IMR-90 (cell line): Measurements from ENCODE around the gene DIP2C. TPM values are rescaled to one million over a fixed set of nuclear protein-coding genes. Genes with fewer than 3 reads are reported as not detected.

ENCODE experiments used
- ATAC-seq: fragments of 200-7000 bp; cut with Tn5 transposase; 2 replicates; pipeline ENCODE4 v1.9.1; 2020; ENCODE audit warnings: low read depth, mild to moderate bottlenecking, moderate library complexity
- BruUV-seq: library from RNA; stranded (reverse); fragments of 400-500 nt; replicated peaks from 2 replicates; lab custom pipeline; 2021; lab: Mats Ljungman, UMichigan
- CTCF ChIA-PET: fragments of 300-600 bp; formaldehyde crosslinking; extraction: SDS; loops from one replicate; lab custom pipeline; 2021; ENCODE audit warnings: antibody characterized with exemption; lab: Yijun Ruan, JAX
- POLR2A ChIA-PET: fragments of 300-600 bp; sonication (Branson Sonifier 250); formaldehyde crosslinking; loops from one replicate; lab custom pipeline; 2022; ENCODE audit warnings: antibody characterized with exemption; ENCODE audit not compliant: unreplicated experiment; lab: Charles Lee
- DNase-seq: peaks from one replicate; pipeline ENCODE4 v3.0.0; 2013
- H2AFZ ChIP-seq: replicated peaks from 2 replicates; pipeline ENCODE3; 2013; ENCODE audit warnings: low read length, mild to moderate bottlenecking; ENCODE audit not compliant: poor library complexity
- H2AK5ac ChIP-seq: 2 replicates; pipeline ENCODE4 v1.6.1; 2013; ENCODE audit warnings: low read depth, low read length, inconsistent platforms
- H2AK9ac ChIP-seq: replicated peaks from 2 replicates; pipeline ENCODE3; 2013; ENCODE audit warnings: mild to moderate bottlenecking, low read depth, low read length, moderate library complexity; ENCODE audit not compliant: poor library complexity
- H2BK120ac ChIP-seq: 2 replicates; pipeline ENCODE4 v1.6.1; 2013; ENCODE audit warnings: low read depth, low read length, inconsistent platforms
- H2BK15ac ChIP-seq: 3 replicates; pipeline ENCODE4 v1.6.1; 2013; ENCODE audit warnings: low read depth, low read length, inconsistent platforms
- H2BK20ac ChIP-seq: 2 replicates; pipeline ENCODE4 v1.6.1; 2013; ENCODE audit warnings: low read depth, mild to moderate bottlenecking, inconsistent platforms, low read length, moderate library complexity
- H2BK5ac ChIP-seq: 2 replicates; pipeline ENCODE4 v1.6.1; 2013; ENCODE audit warnings: mild to moderate bottlenecking, low read depth, low read length, inconsistent platforms; ENCODE audit not compliant: poor library complexity, severe bottlenecking
- H3K14ac ChIP-seq: replicated peaks from 2 replicates; pipeline ENCODE4 v1.6.1; 2013; ENCODE audit warnings: low read depth, low read length, inconsistent platforms
- H3K18ac ChIP-seq: 2 replicates; pipeline ENCODE4 v1.6.1; 2013; ENCODE audit warnings: low read depth, low read length, control low read depth
- H3K23ac ChIP-seq: 2 replicates; pipeline ENCODE4 v1.6.1; 2013; ENCODE audit warnings: low read depth, low read length, inconsistent platforms
- H3K27ac ChIP-seq: 2 replicates; pipeline ENCODE4 v1.5.1; 2013; ENCODE audit warnings: mild to moderate bottlenecking, control low read depth, low read length; ENCODE audit not compliant: insufficient read depth
- H3K27me3 ChIP-seq: 2 replicates; pipeline ENCODE4 v1.6.1; 2013; ENCODE audit warnings: low read length; ENCODE audit not compliant: control insufficient read depth, insufficient read depth
- H3K36me3 ChIP-seq: 2 replicates; pipeline ENCODE4 v1.6.1; 2013; ENCODE audit warnings: low read length, mixed read lengths; ENCODE audit not compliant: control insufficient read depth, insufficient read depth
- H3K4ac ChIP-seq: 2 replicates; pipeline ENCODE4 v1.6.1; 2013; ENCODE audit warnings: low read depth, low read length, inconsistent platforms
- H3K4me1 ChIP-seq: 2 replicates; pipeline ENCODE4 v1.6.1; 2013; ENCODE audit warnings: low read length, mixed read lengths; ENCODE audit not compliant: control insufficient read depth, insufficient read depth
- H3K4me2 ChIP-seq: 2 replicates; pipeline ENCODE4 v1.6.1; 2013; ENCODE audit warnings: low read depth, mild to moderate bottlenecking, control low read depth, low read length, moderate library complexity
- H3K4me3 ChIP-seq: 2 replicates; pipeline ENCODE4 v1.5.1; 2013; ENCODE audit warnings: low read depth, mild to moderate bottlenecking, control low read depth, low read length, moderate library complexity; ENCODE audit not compliant: insufficient read depth
- H3K56ac ChIP-seq: 2 replicates; pipeline ENCODE4 v1.6.1; 2013; ENCODE audit warnings: low read length, inconsistent platforms; ENCODE audit not compliant: insufficient read depth; ENCODE audit errors: extremely low read depth
- H3K79me1 ChIP-seq, 2 experiments: 2 replicates each; pipeline ENCODE4 v1.6.1; 2013; ENCODE audit warnings: low read length in 2 of 2, inconsistent platforms in 1 of 2, low read depth in 1 of 2
- H3K9ac ChIP-seq: 2 replicates; pipeline ENCODE4 v1.6.1; 2013; ENCODE audit warnings: low read depth, low read length, control low read depth
- H3K9me1 ChIP-seq: 2 replicates; pipeline ENCODE4 v1.6.1; 2013; ENCODE audit warnings: low read length, inconsistent platforms; ENCODE audit not compliant: insufficient read depth
- H3K9me3 ChIP-seq: 2 replicates; pipeline ENCODE4 v1.6.1; 2013; ENCODE audit warnings: low read length; ENCODE audit not compliant: control insufficient read depth, insufficient read depth
- H4K20me1 ChIP-seq: 2 replicates; pipeline ENCODE4 v1.6.1; 2013; ENCODE audit warnings: low read length, inconsistent platforms; ENCODE audit not compliant: insufficient read depth
- H4K5ac ChIP-seq: 2 replicates; pipeline ENCODE4 v1.6.1; 2013; ENCODE audit warnings: mild to moderate bottlenecking, low read depth, low read length, control low read depth
- H4K8ac ChIP-seq, 2 experiments: 2 replicates each; pipeline ENCODE4 v1.6.1; 2013; ENCODE audit warnings: low read depth in 2 of 2, low read length in 2 of 2, control low read depth in 1 of 2, inconsistent platforms in 1 of 2
- H4K91ac ChIP-seq: 2 replicates; pipeline ENCODE4 v1.6.1; 2013; ENCODE audit warnings: low read depth, low read length, inconsistent platforms; ENCODE audit not compliant: insufficient read depth
- BHLHE40 ChIP-seq: fragments of 150-350 bp; IDR thresholded peaks from 2 replicates; pipeline ENCODE4 v1.6.1; 2016; ENCODE audit warnings: mild to moderate bottlenecking, low read depth, low read length
- CEBPB ChIP-seq: IDR thresholded peaks from 2 replicates; pipeline ENCODE4 v1.6.1; 2012; ENCODE audit warnings: low read depth, low read length, improper control_type of control experiment
- CHD1 ChIP-seq: IDR thresholded peaks from 2 replicates; pipeline ENCODE4 v1.6.1; 2012; ENCODE audit warnings: low read depth, low read length, improper control_type of control experiment
- CTCF ChIP-seq: conservative IDR thresholded peaks from 2 replicates; pipeline ENCODE4 v1.5.1; 2012; ENCODE audit warnings: mild to moderate bottlenecking, low read depth, low read length, improper control_type of control experiment
- FOS ChIP-seq: fragments of 150-350 bp; IDR thresholded peaks from 2 replicates; pipeline ENCODE4 v1.6.1; 2016; ENCODE audit warnings: low read depth, low read length
- MAFK ChIP-seq: IDR thresholded peaks from 2 replicates; pipeline ENCODE4 v1.6.1; 2012; ENCODE audit warnings: low read depth, low read length, improper control_type of control experiment
- MAZ ChIP-seq: IDR thresholded peaks from 2 replicates; pipeline ENCODE4 v1.6.1; 2012; ENCODE audit warnings: low read depth, mild to moderate bottlenecking, low read length, improper control_type of control experiment, moderate library complexity, borderline replicate concordance
- MXI1 ChIP-seq: IDR thresholded peaks from 2 replicates; pipeline ENCODE4 v1.6.1; 2012; ENCODE audit warnings: low read depth, mild to moderate bottlenecking, low read length, moderate library complexity, borderline replicate concordance
- NFE2L2 ChIP-seq: fragments of 150-350 bp; IDR thresholded peaks from 2 replicates; pipeline ENCODE4 v1.6.1; 2016; ENCODE audit warnings: low read depth, mild to moderate bottlenecking, low read length
- POLR2A ChIP-seq: IDR thresholded peaks from 2 replicates; pipeline ENCODE4 v1.6.1; 2012; ENCODE audit warnings: mild to moderate bottlenecking, low read depth, low read length
- RAD21 ChIP-seq: IDR thresholded peaks from 2 replicates; pipeline ENCODE4 v1.6.1; 2012; ENCODE audit warnings: low read length, improper control_type of control experiment
- RCOR1 ChIP-seq: IDR thresholded peaks from 2 replicates; pipeline ENCODE4 v1.6.1; 2012; ENCODE audit warnings: mild to moderate bottlenecking, low read length, improper control_type of control experiment; ENCODE audit not compliant: insufficient replicate concordance
- RFX5 ChIP-seq: IDR thresholded peaks from 2 replicates; pipeline ENCODE4 v1.8.0; 2012; ENCODE audit warnings: low read depth, mild to moderate bottlenecking, low read length, moderate library complexity
- SMC3 ChIP-seq: fragments of 150-350 bp; IDR thresholded peaks from 2 replicates; pipeline ENCODE4 v1.6.1; 2016; ENCODE audit warnings: low read depth, mild to moderate bottlenecking, antibody characterized with exemption, low read length, moderate library complexity
- WGBS, 2 experiments: methylation state at CpG; one replicate each; pipeline versions ENCODE4 v1.1.5 to v1.1.7; 2013; ENCODE audit warnings: missing lambda C conversion rate in 2 of 2; ENCODE audit not compliant: insufficient read length in 1 of 2; ENCODE audit errors: extremely low coverage in 2 of 2; 5-methylcytosine and 5-hydroxymethylcytosine counted together
- dilution Hi-C: fragments of 300-500 bp; cut with HindIII; formaldehyde crosslinking; loops from one replicate; pipeline ENCODE4 v1.14.3; 2018; ENCODE audit warnings: low sequenced_read_pairs; ENCODE audit not compliant: unreplicated experiment
- in situ Hi-C: fragments of 300-500 bp; cut with MboI; formaldehyde crosslinking; loops from 3 replicates; pipeline ENCODE4 v1.14.3; 2019; ENCODE audit warnings: low sequenced_read_pairs, inconsistent platforms, mixed read lengths
- intact Hi-C: fragments of 100-400 bp; cut with micrococcal nuclease; formaldehyde crosslinking; loops from 2 replicates; pipeline ENCODE4 v1.10.0; 2022
- polyA plus RNA-seq, 3 experiments: library from polyadenylated mRNA; depleted of rRNA; stranded (reverse); fragments of >200 nt; gene quantifications; 2 replicates each; pipeline ENCODE4 v1.2.3, GENCODE V29; 2012; ENCODE audit warnings: low replicate concordance in 1 of 3
- total RNA-seq: library from RNA; depleted of rRNA; stranded (reverse); fragments of >200 nt; gene quantifications from 2 replicates; pipeline ENCODE4 v1.2.3, GENCODE V29; 2012
- TF ChIP-seq, protein P1 (sequence below): fragments of 150-350 bp; IDR thresholded peaks from 2 replicates; pipeline ENCODE4 v1.6.1; 2016; ENCODE audit warnings: low read depth, mild to moderate bottlenecking, low read length, moderate library complexity, borderline replicate concordance
- TF ChIP-seq, protein P2 (sequence below): fragments of 150-350 bp; IDR thresholded peaks from 2 replicates; pipeline ENCODE4 v1.6.1; 2017; ENCODE audit warnings: mild to moderate bottlenecking, antibody characterized with exemption, low read length, low read depth

The DIP2C gene
- total and polyA plus RNA-seq, 2 of the 4 experiments (the other 2 are of a cell fraction): 8.6 to 17.3 TPM

- CTCF ChIA-PET: no interaction called here
- Histone ChIP-seq H4K20me1 (peaks cover 92% of the 10 kb centered on the region), H2AFZ (no peak overlapping the region), H4K8ac (no peak overlapping the region), H3K36me3 (no peaks in the 10 kb centered on the region), H3K79me1 (peaks cover 62 to 93% of the 10 kb centered on the region in 2 experiments), H3K56ac (no peak overlapping the region), H2BK20ac (no peak overlapping the region), H3K9me1 (peaks cover 28% of the 10 kb centered on the region), H2AK9ac (no peak overlapping the region), H3K9me3 (peaks cover 5% of the 10 kb centered on the region; the same call in 1 of the 2 replicates), H3K4me2 (no peak overlapping the region), H4K5ac (no peak overlapping the region), H3K4me1 (peaks cover 9% of the 10 kb centered on the region; the same call in 1 of the 2 replicates), H2BK15ac (no peak overlapping the region), H3K23ac (no peak overlapping the region), H3K27me3 (no peaks in the 10 kb centered on the region), H3K4me3 (no peak overlapping the region), H3K18ac (no peak overlapping the region), H3K27ac (no peak overlapping the region), H2BK120ac (no peak overlapping the region), H2BK5ac (no peak overlapping the region), H2AK5ac (no peak overlapping the region), H3K9ac (no peak overlapping the region), H3K14ac (no peak overlapping the region), H3K4ac (no peak overlapping the region), H4K91ac (no peak overlapping the region)
- TF ChIP-seq NFE2L2 (no peak), MXI1 (no peak), FOS (no peak), MAFK (no peak), CHD1 (no peak), CTCF (no peak), POLR2A (no peak), BHLHE40 (no peak), SMC3 (no peak), MAZ (no peak), RFX5 (no peak), CEBPB (no peak), RCOR1 (no peak), RAD21 (no peak)
- TF ChIP-seq, protein P1, sequence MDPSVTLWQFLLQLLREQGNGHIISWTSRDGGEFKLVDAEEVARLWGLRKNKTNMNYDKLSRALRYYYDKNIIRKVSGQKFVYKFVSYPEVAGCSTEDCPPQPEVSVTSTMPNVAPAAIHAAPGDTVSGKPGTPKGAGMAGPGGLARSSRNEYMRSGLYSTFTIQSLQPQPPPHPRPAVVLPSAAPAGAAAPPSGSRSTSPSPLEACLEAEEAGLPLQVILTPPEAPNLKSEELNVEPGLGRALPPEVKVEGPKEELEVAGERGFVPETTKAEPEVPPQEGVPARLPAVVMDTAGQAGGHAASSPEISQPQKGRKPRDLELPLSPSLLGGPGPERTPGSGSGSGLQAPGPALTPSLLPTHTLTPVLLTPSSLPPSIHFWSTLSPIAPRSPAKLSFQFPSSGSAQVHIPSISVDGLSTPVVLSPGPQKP: no peak
- TF ChIP-seq, protein P2, sequence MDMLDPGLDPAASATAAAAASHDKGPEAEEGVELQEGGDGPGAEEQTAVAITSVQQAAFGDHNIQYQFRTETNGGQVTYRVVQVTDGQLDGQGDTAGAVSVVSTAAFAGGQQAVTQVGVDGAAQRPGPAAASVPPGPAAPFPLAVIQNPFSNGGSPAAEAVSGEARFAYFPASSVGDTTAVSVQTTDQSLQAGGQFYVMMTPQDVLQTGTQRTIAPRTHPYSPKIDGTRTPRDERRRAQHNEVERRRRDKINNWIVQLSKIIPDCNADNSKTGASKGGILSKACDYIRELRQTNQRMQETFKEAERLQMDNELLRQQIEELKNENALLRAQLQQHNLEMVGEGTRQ: no peak
- intact Hi-C loops (no loop called here), dilution Hi-C loops (no loop called here), in situ Hi-C loops (no loop called here)
- ATAC-seq (no peak), DNase-seq (no peak)
- no CpG with 5 or more reads among the region's 4 CpGs for WGBS, 2 experiments
- no TSS peak for BruUV-seq
- POLR2A ChIA-PET: no interaction called here
Observed at GRCh38 chr10:562142-562541, 127.3 kb downstream of the DIP2C start.
